GM12873 (cell line): ENCODE measurements around the gene ST6GALNAC4.

Source experiments
- TF ChIP-seq, protein P1 (sequence below): IDR thresholded peaks from 2 replicates; pipeline ENCODE4 v1.5.1; 2012; ENCODE audit warnings: low read depth, mild to moderate bottlenecking, moderate library complexity, low read length, control low read depth; ENCODE audit not compliant: insufficient read depth; ENCODE audit errors: missing control alignments

ST6GALNAC4 gene

DNA sequence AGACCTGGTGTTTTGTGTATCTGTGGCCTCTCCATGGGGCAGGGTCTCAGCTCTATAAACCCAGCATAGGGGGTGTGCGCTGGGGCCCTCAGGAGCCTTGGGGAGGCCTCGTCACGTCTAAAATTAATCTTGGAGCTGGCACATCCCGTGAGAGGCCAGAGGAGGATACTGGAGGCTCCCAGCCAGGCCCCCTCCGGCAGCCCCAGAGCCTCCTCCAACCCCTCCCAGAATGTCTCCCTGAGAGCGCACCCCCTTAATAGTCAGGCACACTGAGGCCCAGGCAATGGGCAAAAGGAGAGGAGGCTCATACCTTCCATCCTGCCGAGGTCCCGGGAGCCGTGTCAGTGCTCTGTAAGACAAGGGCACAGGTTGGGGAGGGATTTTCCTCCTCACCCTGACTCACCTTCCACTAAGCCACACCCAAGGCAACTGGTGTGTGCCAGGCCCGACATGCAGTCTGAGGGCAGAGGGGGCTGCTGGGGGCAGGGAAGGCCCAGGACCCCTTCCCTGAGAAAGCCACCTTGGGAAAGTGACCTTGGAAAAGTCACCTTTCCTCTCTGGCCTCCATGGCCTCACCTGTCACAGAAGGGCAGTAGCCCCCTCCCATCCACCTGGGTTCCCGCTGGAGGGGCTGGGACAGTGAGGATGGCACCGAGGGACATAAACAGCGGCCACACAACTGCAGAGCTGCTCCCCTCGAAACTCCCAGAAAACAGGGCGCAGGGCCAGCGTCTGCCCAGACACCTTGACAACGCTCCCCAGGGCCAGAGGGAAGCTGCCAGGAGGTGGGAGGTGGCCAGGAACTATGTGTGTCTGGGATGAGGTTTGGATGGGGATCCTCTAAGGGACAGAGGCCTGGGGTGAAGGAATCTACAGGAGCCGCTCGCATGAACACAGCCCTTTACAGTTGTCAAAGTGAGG, 42.3 kb downstream of the ST6GALNAC4 start:
- TF ChIP-seq, protein P1, sequence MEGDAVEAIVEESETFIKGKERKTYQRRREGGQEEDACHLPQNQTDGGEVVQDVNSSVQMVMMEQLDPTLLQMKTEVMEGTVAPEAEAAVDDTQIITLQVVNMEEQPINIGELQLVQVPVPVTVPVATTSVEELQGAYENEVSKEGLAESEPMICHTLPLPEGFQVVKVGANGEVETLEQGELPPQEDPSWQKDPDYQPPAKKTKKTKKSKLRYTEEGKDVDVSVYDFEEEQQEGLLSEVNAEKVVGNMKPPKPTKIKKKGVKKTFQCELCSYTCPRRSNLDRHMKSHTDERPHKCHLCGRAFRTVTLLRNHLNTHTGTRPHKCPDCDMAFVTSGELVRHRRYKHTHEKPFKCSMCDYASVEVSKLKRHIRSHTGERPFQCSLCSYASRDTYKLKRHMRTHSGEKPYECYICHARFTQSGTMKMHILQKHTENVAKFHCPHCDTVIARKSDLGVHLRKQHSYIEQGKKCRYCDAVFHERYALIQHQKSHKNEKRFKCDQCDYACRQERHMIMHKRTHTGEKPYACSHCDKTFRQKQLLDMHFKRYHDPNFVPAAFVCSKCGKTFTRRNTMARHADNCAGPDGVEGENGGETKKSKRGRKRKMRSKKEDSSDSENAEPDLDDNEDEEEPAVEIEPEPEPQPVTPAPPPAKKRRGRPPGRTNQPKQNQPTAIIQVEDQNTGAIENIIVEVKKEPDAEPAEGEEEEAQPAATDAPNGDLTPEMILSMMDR: no peak

DNA sequence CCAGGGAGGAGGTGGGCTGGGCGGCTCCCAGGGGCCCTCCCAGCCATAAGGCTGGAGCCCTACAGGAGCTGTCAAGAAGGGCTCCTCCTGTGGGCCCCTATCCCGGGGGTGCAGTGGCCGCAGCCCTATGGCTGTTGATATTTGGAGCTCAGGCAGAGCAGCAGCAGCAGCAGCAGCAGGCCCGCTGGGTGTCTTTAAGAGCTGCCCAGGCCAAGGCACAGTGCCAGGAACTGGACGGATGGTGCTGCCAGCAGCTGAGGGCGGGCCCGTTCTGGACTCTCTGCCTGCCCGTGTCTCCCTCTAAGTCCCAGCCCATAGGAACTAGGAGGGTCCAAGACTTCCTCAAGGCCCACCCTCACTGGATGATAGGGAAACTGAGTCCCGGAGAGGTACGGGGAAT, 43.0 kb downstream of the ST6GALNAC4 start:
- TF ChIP-seq, protein P1: no peak

GRCh38 chr9:127873223-127873691, 43.6 kb downstream of the ST6GALNAC4 start:
- TF ChIP-seq, protein P1: no peak

- TF ChIP-seq, protein P1: no peak
These were observed 44.2 kb downstream of the ST6GALNAC4 start for GRCh38 chr9:127872369-127873222.

GRCh38 chr9:127871531-127871930, 45.3 kb downstream of the ST6GALNAC4 start:
- TF ChIP-seq, protein P1: no peak

- TF ChIP-seq, protein P1: no peak
These were observed 46.0 kb downstream of the ST6GALNAC4 start for GRCh38 chr9:127870887-127871286.
